Activated CD4-positive, alpha-beta T cell treated with anti-CD3 and anti-CD28 coated beads for 24 hours (primary cell): Measurements from ENCODE around the gene LAIR2.

Experiments
- DNase-seq, 2 donors: peaks; one replicate each; pipeline ENCODE4 v3.0.0-alpha.2; 2020; ENCODE audit warnings: low read depth in 2 of 2

The LAIR2 gene

GRCh38 chr19:54534156-54534555 is 31.5 kb downstream of the LAIR2 start:
- DNase-seq, result no peak

- DNase-seq, result no peak
Observed at GRCh38 chr19:54535601-54536000, 33.0 kb downstream of the LAIR2 start.

DNA sequence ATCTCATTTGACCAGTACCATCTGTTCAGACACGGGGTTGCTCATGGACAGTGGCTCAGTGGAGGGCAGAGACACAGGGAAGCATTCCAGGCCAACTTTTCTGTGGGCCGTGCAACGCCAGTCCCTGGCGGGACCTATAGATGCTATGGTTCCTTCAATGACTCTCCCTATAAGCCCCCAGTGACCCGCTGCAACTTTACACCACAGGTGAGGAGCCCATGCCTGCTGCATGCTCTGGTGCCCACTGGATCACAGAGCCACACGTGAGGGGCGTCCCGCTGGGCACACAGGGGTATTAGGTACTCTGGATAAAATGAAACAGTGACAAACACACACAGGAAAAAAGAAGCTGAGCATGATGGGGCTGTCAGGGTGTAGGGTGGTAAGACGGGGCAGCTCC is 34.3 kb downstream of the LAIR2 start:
- no peak for DNase-seq

GRCh38 chr19:54541712-54542111 is 39.1 kb downstream of the LAIR2 start:
- DNase-seq, result no peak

GRCh38 chr19:54548806-54549205 is 46.2 kb downstream of the LAIR2 start:
- DNase-seq, result no peak

DNA sequence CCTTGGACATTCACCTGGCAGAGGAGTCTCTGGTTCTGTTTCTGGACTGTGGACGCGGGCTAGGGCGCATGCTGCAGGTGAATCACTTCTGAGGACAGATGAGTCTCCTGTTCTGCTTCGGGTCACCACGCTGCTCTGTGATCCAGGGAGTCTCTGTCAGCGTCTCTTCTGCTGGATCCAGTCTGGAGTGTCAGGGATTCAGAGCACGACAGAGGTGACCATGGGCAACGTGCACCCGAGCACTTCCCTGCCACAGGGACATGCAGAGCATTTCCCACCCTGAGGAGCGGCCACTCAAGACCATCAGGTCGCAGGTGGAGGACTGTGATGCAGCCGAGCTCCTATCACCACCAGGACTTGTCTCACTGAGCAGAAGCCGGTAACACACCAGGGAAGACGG is 46.6 kb downstream of the LAIR2 start:
- no peak for DNase-seq

DNA sequence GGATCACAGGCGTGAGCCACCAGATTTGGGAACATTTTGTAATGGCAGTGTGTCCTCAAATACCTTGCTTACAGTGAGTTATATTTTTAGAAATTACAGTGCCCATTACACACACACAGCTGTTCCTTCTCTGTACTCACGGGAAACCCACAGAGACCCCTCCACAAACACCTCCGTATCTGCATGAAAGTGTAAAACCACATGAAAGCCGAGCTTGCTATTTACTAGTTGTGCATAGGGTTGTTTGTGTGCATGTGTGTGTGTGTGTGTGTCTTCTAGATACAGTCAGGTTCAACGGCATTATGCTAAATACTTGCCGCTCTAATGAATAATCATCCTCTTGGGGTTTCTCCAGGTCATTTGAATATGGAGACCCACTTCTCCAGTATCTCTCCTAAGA is 48.7 kb downstream of the LAIR2 start:
- no peak for DNase-seq

GRCh38 chr19:54551950-54552912 is 49.6 kb downstream of the LAIR2 start:
- no peak for DNase-seq

DNA sequence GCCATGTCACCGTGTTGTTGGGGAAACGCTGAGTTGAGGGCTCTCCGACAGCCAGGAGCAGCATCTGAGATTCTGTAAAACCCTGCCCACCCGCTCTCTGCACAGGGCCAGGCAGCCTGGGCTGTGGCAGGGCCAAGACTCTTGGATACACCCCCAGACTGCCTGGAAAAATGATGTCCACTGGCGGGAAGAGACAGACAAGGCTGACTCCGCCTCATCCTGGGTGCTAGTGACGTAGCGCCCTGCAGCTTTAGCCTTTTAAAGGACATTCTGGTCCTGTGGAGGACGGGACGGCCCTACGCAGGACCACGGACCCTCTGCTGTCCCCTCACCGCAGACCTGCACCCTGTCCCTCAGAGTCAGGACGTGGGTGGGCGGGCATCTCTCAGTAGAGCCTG is 50.3 kb downstream of the LAIR2 start:
- no peak for DNase-seq

DNA sequence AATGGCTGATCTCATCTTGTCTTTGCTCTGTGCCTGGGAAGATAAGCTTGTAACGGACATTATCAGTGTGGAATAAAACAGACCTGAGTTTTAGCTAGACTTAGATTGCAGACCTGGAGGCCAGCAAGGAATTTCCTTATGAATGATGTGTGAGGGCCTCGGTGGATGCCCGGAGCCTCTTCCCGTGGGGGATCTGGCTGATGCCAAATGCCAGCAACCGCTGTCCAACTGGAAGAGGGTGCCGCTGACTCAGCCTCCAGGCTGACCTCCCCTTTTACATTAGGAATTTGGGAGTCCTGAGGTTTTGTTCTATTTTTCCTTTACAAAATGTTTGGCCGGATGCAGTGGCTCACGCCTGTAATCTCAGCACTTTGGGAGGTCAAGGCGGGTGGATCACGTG is 51.4 kb downstream of the LAIR2 start:
- DNase-seq, result no peak

GRCh38 chr19:54554896-54555295 is 52.3 kb downstream of the LAIR2 start:
- no peak for DNase-seq

DNA sequence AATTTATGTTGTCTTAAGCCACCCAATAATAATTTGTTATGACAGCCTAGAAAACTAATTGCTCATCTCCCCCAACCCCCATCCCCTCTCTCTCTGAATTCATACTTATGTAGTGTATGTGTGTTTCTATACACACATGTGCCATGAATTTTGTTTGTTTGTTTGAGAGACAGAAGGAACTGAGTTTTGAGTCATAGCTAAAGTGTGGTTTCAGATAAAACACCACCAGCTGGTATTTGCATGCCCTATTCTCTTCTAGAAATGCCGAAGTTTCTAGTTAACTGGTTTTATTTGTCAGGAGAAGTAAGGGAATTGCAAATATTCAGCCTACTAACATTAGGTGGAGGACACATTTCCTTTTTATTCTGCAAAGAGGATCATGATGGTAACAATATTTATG is 53.6 kb downstream of the LAIR2 start:
- no peak for DNase-seq

GRCh38 chr19:54558339-54558738 is 55.7 kb downstream of the LAIR2 start:
- DNase-seq, result no peak
